HG03135 (cell line): ENCODE data around the gene GNRHR.
"Not testable (repeated sequence)": the region's sequence is repeated elsewhere in the genome, so short reads cannot be mapped to it uniquely, and the experiment has no call there.

Experiments used
- ATAC-seq: cut with Tn5 transposase; IDR thresholded peaks from one replicate; pipeline ENCODE4 v1.9.1; 2021; ENCODE audit warnings: mild to moderate bottlenecking, moderate library complexity; ENCODE audit not compliant: unreplicated experiment

The GNRHR gene, protein sequence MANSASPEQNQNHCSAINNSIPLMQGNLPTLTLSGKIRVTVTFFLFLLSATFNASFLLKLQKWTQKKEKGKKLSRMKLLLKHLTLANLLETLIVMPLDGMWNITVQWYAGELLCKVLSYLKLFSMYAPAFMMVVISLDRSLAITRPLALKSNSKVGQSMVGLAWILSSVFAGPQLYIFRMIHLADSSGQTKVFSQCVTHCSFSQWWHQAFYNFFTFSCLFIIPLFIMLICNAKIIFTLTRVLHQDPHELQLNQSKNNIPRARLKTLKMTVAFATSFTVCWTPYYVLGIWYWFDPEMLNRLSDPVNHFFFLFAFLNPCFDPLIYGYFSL

DNA sequence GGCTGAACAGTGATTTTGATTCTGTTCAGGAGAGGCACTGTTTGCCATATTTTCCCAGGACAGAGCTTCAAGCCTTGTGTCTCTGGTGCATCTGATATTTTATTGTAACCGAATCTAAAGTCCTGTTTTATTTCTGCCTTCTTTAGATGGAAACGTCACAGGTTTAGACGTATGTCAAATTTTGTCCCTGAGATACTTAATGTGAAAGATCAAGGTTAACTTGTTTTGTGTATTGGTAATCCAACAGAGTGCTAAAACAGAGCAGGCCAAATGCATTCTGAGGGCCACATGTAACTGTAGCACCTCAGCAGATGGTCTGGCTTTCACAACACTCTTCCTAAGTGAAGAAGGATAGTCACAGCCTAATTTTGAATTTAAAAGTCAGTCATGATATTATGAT lies at the start of gene GNRHR:
GNRHR (minus strand) TSS at position 101 of the 400 bp plus-strand sequence; CDS start at position 48, 53 bp downstream.
- ATAC-seq: no peak

DNA sequence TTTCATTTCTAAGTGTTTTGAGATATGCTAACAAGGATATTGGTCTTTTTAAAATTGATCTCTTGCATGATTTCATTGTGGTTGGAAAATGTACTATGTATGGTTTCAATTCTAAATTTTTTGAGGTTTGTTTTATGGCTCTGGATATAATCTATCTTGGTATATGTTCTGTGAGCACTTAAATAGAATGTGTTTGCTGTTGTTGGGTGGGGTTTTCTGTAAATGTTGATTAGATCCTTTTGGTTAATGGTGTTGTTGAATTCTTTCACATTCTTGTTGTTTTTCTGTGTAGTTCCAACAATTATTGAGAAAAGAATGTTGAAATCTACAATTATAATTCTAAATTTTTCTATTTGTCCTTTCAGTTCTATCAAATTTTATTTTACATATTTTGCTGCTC lies 42.6 kb upstream of the GNRHR start:
- ATAC-seq: no peak

DNA sequence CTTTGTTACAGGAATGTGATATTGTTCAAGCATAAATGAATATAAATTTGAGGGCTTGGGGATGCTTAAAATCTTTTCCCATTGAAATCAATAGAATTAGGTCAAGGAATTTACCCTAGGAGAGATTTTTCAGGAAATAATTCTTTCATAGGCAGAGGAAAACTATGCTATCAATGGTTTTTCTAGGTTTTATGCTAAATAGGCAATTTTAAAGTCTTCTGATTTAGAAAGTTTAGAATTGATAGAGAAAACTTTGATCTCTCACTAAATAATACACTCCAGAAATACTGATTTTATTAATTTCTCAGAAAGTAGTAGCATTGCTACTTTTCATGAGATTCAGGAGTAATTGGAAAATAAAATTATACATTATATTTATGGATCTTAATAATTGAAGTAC lies 36.5 kb upstream of the GNRHR start:
- ATAC-seq: no peak

DNA sequence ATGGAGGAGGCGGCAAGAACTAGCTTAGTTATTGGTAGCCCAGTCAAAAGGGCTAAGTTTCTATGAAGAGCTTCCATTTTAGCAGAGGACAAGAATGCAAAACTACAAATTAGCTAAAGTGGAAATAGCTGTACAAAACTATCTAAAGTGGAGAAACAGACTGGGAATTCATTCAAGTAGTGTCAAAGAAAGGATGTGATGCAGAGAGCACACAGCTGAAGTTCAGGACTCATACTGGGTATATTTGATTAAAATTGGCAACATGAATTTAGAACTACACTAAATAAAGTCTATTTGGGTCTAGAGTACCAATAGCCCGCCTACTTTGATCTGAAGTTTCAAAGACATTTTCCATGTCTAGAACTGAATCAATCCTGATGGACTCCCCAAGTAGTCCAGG lies 33.1 kb upstream of the GNRHR start:
- ATAC-seq: no peak

DNA sequence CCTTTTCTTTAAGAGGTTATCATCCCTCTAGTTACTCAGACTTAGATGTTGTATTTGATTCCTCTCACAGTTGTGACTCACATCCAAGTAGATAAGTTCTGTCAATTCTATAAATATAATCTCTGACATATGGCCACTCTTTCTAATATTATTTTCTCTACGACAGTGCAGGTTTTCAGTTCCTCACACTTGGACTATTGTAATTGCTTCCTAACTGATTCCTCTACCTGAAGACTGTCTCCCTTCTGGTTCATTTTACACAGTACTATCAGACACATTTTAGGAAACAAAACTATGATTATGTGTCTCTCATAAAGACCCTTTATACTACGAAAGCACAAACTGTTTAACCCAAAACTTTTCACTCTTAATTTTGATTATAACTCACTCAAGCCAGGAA lies 31.3 kb upstream of the GNRHR start:
- no peak for ATAC-seq

DNA sequence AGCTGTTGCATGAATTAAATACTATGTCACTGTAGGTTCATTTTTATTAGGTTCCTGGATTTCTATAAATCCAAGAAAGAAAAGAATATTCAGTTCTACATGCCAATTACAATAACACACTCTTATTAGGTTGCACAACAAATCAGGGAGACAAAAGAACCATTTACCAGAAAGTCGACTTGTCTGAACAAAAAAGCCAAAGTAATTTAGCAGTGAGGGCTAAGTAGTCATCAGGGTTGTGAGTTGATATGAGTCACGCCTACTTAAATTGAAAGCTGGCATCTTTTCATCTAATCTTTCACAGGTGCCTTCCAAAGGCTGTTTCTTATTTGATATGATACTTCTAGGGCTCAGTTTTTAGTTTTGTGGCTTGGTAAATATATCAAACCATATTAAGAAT lies 25.4 kb upstream of the GNRHR start:
- ATAC-seq: no peak

DNA sequence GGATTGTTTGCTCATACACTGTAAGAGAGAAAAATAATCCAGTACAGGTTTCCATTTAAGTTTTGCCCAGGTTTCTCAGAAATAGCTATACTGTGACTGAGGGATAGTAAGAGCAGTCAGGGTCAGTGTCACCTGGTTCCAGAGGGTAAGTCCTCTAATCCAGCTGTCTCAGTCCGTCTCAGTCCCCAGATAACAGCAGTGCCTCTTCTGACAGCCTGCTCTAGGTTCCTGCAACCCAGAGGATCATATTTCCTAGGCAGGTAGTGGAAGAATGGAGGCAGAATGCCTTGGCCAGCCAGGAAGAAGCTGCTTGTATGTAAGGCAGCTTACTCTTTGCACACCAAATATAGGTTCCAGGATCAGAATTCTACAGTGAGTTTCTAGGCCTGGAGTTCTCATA lies 22.6 kb upstream of the GNRHR start:
- no peak for ATAC-seq

DNA sequence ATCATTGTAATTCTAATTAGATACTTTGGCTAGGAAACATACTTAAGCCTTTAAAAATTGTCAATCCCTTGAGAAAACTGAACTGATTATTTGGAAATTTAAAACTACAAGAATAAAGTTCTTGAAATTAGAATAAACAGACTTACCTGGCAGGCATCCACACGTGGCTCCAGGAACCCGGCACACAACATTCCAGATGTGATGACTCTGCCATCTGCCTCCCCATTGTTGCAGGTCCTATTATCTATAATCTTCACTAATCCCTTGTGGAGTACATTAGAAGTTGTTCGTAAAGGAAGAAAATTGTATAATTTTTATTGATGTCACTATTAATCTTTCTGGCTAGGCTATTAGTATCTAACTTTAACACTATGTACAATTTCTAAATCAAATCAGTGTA lies 16.2 kb upstream of the GNRHR start:
- no peak for ATAC-seq

DNA sequence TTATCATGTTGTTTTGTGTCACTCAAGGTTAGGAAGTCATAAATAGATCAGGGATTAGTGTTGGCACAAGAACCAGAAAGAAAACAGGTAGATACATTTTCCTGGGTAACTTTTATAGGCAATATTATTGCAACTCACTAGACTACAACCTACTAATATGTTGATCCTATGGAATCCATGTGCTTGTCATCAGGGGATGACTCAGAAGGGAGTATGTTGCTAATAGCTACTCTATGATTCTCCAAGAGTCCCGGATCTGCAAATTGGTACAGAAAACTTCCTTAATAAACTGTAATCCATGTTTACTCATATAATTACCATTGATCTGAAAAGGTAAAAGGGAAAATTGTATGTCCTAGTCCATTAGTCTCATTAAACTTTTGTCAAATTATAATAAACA lies 11.7 kb upstream of the GNRHR start:
- ATAC-seq: no peak

DNA sequence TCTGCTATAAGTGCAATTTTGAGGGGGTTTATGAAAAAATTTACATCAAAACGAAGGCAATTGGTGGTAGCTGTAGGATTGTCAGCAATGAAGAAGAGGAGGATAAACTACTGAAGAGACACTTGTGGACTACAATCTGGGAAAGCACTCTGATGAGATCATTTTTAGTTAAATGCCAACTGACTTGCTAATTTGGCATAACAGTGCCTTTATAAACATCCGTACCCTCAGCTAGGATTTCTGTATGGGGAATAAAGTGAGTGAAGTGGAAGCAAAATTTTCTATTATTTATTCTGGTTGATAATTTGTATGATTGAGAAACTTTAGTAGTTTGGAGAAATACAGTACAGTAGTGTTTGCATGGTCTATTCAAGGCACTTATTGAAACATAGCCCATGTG lies 11.2 kb upstream of the GNRHR start:
- no peak for ATAC-seq

DNA sequence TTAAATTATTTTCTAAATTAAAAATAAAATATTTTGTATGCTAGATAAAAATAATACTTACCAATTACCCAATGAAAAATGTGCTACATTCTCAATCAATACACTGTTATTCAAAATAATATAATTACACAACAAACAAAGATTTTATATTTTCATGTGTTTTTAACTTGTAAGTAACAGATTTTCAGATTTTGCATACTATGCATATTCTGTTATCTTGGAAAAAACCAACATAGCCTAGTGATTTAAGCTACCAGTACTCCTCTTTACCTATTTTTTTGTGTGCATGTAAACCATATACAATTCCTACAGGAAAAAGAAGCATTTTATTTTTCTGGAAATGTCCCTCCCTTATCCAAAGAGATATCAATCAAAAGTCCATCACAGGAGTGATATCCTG lies 10.0 kb upstream of the GNRHR start:
- ATAC-seq: no peak

DNA sequence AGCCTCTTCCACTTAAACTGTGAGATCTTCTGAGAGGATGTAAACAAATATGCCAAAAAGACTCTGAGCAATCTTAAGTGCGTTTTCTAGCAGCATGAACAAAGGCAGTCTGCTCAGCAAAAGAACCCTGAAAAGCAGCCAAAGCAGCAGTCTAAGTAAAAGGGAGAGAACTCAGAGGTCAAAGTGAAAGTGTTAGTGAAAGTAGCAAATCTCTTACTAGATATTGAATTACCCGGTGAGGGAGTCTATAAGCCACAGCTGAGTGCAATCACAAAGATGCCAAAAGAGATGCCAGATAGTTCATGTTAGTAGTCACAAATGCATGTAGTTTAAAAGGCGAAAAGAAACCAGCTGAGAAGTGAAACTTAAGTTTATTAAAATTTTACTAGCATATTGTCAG lies 7.9 kb upstream of the GNRHR start:
- peak; percentile 100 for ATAC-seq

DNA sequence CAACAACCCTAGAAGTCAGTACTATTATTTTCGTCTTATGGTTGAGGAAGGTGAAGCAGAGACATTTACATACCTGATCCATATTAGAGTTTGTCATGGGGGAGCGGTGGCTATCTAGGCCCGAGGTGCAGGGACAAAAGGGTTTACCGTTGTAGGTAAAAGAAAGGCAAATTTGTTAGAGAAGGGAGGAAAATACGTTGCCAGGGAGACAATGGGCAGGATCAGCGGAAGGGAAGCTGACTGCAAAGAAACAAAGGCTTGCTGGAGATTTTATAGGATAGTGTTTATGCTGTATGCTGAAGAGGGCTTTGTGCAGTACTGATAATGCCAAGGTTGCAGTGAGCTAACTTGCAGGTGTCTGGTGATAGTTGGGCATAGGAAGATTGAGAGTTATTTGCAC lies 2.8 kb upstream of the GNRHR start:
- not testable (repeated sequence) for ATAC-seq

DNA sequence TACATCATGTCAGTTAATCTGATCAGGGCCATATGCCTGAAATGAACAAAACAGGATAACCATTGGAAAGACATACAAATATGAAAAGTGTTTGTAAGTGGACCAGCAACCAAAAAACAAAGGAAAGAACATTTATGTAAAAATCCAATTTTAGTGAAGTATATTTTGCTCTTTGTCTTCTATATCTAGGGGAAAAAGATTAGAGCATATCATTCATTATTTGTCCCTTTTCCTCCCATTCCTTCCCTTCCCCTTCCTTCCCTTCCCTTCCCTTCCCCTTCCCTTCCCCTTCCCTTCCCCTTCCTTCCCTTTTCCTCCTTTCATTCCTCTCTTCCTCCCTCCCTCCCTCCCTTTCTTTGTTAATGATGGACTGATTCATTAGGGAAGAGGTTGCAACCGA lies 1.8 kb upstream of the GNRHR start:
- ATAC-seq: no peak

DNA sequence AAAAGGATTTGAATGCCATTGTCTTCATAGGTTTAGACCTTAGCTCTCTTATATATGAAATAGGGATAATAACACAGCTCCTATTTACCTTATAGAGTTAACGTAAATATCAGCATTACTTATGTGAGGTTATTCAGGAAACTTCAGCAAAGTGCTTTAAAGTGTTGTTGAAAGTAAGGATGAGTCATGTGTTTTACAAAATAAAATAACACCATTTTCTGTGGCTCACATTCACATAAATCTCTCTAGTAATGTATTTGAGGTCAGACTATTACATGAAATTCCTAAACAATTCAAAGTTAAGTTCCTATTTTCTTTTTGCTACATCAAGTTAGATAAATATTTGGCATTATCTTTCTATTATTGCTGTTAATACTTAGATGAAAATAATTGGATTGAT lies 2.9 kb downstream of the GNRHR start:
- ATAC-seq: no peak

DNA sequence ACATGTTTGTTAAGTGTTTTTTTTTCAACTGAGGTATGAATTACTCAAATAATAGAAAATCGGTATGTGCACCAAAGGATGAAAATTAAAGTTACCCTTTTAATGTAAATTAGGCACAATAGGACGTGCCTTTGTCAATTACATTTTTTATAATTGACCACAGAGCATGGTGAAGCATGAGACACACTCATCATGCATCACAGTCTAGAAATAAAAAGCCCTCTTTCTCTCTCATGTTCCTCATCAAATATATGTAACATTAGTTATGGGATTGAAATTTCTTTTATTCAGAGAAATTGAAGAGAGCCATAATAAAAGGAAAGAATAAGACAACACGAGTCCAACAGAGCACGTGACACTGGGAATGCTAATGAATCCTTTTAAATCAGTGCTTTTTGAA lies 3.5 kb downstream of the GNRHR start:
- ATAC-seq: no peak

DNA sequence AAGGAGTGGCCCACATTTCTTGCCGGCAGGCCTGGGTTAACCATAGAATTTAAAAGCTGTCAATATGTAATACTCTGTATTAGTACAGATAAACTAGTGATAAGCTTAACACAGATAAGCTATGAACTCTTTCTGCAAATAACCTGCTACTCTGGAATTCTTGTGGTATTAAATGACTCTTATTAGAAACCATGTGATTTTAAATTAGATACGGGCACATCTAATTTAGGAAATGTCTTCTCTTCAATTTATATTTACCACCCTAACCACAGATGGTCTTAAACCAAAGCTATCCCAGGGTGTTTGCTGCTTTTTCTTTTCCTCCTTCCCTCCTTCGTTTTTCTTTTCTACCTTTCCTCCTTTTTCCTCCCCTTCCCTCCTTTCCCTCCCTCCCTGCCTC lies 4.9 kb downstream of the GNRHR start:
- no peak for ATAC-seq

DNA sequence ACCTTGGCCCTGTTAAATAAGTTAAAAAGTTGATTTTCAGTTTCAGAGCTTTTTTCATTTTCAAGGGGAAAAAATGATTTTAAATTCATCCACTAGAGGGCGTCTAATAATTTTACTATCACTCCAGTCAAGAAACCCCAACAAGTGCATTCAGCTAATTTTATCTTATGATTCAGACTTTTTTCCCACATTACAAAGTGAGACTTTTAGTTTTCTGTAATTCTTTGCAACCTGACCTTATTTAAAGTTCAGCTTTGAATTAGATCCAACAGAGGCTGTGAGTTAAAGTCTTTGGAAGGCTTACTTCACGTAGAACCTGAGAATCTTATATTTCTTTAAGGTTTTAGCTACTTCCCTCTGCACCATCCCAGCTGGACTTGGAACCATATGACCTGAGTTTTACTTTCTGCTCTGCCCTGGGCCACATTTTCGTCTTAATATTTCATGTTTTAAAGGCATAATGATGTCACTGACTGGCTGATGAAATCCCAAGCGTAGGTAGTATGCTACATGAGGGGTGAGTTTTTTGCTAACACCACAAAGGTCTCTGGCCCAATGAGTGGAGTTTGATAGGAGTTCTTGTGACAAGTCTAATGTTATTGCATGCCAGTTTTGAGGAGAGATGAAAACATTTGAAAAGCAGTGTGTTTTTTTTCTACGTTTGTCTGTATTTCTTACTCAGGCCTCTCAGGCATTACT lies 7.2 kb downstream of the GNRHR start:
- ATAC-seq: no peak

DNA sequence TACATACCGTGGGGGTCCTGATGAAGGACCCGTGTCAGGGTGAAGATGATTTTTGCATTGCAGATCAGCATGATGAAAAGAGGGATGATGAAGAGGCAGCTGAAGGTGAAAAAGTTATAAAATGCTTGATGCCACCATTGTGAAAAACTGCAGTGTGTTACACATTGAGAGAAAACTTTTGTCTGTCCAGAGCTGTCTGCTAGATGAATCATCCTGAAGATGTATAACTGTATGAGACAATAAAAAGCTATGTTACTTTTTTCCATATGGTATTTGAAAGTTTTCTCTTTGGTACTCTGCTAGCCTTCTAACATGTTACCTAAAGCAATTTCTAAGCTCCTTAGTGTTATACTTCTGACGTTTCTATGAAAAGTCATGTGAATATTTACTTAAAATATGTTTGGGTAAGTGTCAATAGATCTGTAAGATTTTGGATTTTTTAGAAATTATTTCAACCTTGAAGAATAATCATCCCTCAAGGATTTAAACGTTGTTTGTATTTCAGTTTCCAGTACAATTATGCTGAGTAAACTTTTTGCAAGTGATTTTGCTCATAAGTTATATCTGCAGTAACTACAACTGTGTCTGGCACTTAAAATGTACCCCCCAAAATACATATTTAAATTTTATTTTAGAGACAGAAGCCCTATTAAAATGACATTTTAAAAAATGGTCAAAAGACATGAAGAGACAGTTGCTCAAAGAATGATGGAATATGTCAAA lies 9.5 kb downstream of the GNRHR start:
- no peak for ATAC-seq

DNA sequence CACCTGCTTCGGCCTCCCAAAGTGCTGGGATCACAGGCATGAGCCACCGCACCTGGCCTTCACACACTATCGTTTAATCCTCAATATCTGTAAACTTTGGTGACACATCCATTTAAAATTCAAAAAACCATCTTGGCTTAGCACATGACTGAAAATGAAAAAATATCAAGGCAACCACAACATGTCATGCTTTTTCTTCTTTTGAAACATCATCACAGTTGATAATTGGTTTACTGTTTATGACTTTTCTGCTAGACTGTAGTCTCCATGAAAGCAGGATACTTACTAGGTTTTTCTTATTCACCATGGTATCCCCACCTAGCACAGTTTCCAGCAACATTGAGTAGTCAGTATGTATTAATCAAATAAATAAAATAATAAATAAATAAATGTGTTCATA lies 11.0 kb downstream of the GNRHR start:
- no peak for ATAC-seq

DNA sequence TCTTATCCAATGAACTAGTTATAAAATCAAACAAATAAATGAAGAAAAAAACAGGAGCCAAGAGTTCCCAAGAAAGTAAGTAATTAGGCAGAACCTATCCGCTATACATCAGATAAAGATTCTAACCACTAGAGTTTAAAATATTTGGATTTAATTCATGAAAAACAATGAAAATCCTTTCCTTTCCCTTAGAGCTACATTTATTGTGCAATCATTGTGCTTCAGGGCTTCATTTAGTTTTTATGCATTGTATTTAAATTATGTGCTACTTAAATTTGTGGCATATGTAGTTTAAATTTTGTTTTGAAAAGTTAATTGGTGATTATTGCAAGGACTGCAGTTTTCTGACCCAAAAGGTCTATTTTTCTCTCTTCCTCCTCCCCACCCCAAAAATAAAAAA lies 17.9 kb downstream of the GNRHR start:
- ATAC-seq: no peak

DNA sequence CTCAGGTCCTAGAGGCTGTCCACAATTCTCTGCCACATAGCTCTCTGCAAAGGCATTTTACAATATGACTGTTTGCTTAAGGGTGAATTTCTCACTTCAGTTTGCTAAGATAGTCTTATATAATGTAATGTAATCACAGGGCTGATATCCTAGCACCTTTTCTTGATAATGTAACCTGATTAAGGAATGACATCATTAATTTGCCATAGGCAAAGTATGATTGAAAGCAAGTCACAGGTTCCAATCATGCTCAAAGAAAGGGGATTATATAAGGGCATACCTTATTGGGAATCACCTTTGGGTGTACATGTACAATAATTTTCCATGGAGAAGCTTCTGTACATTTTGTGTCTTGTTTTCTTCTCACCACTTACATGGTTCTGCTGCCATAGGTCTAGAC lies 18.9 kb downstream of the GNRHR start:
- ATAC-seq: no peak
